DND-41 (cell line): ENCODE data around the gene AUTS2.

Experiments
- CTCF ChIP-seq: IDR thresholded peaks from 2 replicates; pipeline ENCODE4 v1.5.1; 2012; ENCODE audit warnings: borderline replicate concordance, low read length, moderate library complexity, mild to moderate bottlenecking; ENCODE audit not compliant: poor library complexity, severe bottlenecking; ENCODE audit errors: extremely low read depth
- EZH2 ChIP-seq: IDR thresholded peaks from 3 replicates; pipeline ENCODE4 v1.6.1; 2012; ENCODE audit warnings: borderline replicate concordance, low read depth, mild to moderate bottlenecking, moderate library complexity, low read length, inconsistent platforms; ENCODE audit not compliant: severe bottlenecking

GRCh38 chr7:69770613-69771012 lies 172.3 kb downstream of the AUTS2 start:
- TF ChIP-seq EZH2 (no peak), CTCF (no peak)
